Measurements from ENCODE around the gene KIR3DL1.
A peak's percentile ranks its signal among the peaks of the same experiment; 100 is the strongest.
"Not testable (repeated sequence)": the region's sequence is repeated elsewhere in the genome, so short reads cannot be mapped to it uniquely, and the experiment has no call there.

Gene KIR3DL1

GRCh38 chr19:54805665-54806515, 10.4 kb upstream of the KIR3DL1 start:
- in situ Hi-C loops (cut with MboI; ENCODE audit: low pct_unique_long_range_greater_than_20kb, low sequenced_read_pairs), result no loop called here
- no peak for DNase-seq

- DNase-seq, result no peak
- in situ Hi-C loops (cut with MboI; ENCODE audit: low pct_unique_long_range_greater_than_20kb, low sequenced_read_pairs), result no loop called here
Observed at GRCh38 chr19:54806516-54806838, 9.8 kb upstream of the KIR3DL1 start.

GRCh38 chr19:54814571-54814970, 1.7 kb upstream of the KIR3DL1 start:
- DNase-seq; in situ Hi-C loops (cut with MboI; ENCODE audit: low pct_unique_long_range_greater_than_20kb, low sequenced_read_pairs): not testable (repeated sequence)

- in situ Hi-C loops (cut with MboI; ENCODE audit: low pct_unique_long_range_greater_than_20kb, low sequenced_read_pairs), result no loop called here
- no peak for DNase-seq
Observed at GRCh38 chr19:54817670-54818536, 1.6 kb downstream of the KIR3DL1 start.

- in situ Hi-C loops (cut with MboI; ENCODE audit: low pct_unique_long_range_greater_than_20kb, low sequenced_read_pairs); DNase-seq: not testable (repeated sequence)
Observed at GRCh38 chr19:54824416-54824815, 8.1 kb downstream of the KIR3DL1 start.

- in situ Hi-C loops (cut with MboI; ENCODE audit: low pct_unique_long_range_greater_than_20kb, low sequenced_read_pairs); DNase-seq: not testable (repeated sequence)
Observed at GRCh38 chr19:54825326-54825725, 9.1 kb downstream of the KIR3DL1 start.

GRCh38 chr19:54828064-54828463, 11.8 kb downstream of the KIR3DL1 start:
- in situ Hi-C loops (cut with MboI; ENCODE audit: low pct_unique_long_range_greater_than_20kb, low sequenced_read_pairs); DNase-seq: not testable (repeated sequence)

- DNase-seq; in situ Hi-C loops (cut with MboI; ENCODE audit: low pct_unique_long_range_greater_than_20kb, low sequenced_read_pairs): not testable (repeated sequence)
Observed at GRCh38 chr19:54832496-54832895, 16.2 kb downstream of the KIR3DL1 start, which contains the start of gene KIR2DS4. Gene KIR2DS4, plus strand, starts transcription at chr19:54832676.

GRCh38 chr19:54835126-54835525, 18.9 kb downstream of the KIR3DL1 start:
- DNase-seq; in situ Hi-C loops (cut with MboI; ENCODE audit: low pct_unique_long_range_greater_than_20kb, low sequenced_read_pairs): not testable (repeated sequence)

- DNase-seq; in situ Hi-C loops (cut with MboI; ENCODE audit: low pct_unique_long_range_greater_than_20kb, low sequenced_read_pairs): not testable (repeated sequence)
Observed at GRCh38 chr19:54837522-54837921, 21.3 kb downstream of the KIR3DL1 start.

- in situ Hi-C loops (cut with MboI; ENCODE audit: low pct_unique_long_range_greater_than_20kb, low sequenced_read_pairs); DNase-seq: not testable (repeated sequence)
Observed at GRCh38 chr19:54843171-54843570, 26.9 kb downstream of the KIR3DL1 start.

GRCh38 chr19:54850061-54850640, 33.9 kb downstream of the KIR3DL1 start, which contains the start of gene KIR3DL2:
Gene KIR3DL2, plus strand, starts transcription at chr19:54850443. Its CDS starts 33 bp downstream, at chr19:54850476.
- not testable (repeated sequence) for DNase-seq
- in situ Hi-C loops (cut with MboI; ENCODE audit: low pct_unique_long_range_greater_than_20kb, low sequenced_read_pairs), result loop anchor here (25.0 kb wide), 1 partner anchor 363 kb away; no protein-coding TSS in a partner anchor

GRCh38 chr19:54850930-54851329, 34.7 kb downstream of the KIR3DL1 start:
- in situ Hi-C loops (cut with MboI; ENCODE audit: low pct_unique_long_range_greater_than_20kb, low sequenced_read_pairs), result loop anchor here (25.0 kb wide), 1 partner anchor 364 kb away; no protein-coding TSS in a partner anchor
- DNase-seq, result no peak

GRCh38 chr19:54851353-54851752, 35.1 kb downstream of the KIR3DL1 start:
- in situ Hi-C loops (cut with MboI; ENCODE audit: low pct_unique_long_range_greater_than_20kb, low sequenced_read_pairs), result loop anchor here (25.0 kb wide), 1 partner anchor 364 kb away; no protein-coding TSS in a partner anchor
- peak; percentile 8 for DNase-seq

- not testable (repeated sequence) for DNase-seq
- in situ Hi-C loops (cut with MboI; ENCODE audit: low pct_unique_long_range_greater_than_20kb, low sequenced_read_pairs), result loop anchor here (25.0 kb wide), 1 partner anchor 368 kb away; no protein-coding TSS in a partner anchor
Observed at GRCh38 chr19:54855241-54855640, 39.0 kb downstream of the KIR3DL1 start.

GRCh38 chr19:54858476-54858875, 42.2 kb downstream of the KIR3DL1 start:
- DNase-seq, result not testable (repeated sequence)
- in situ Hi-C loops (cut with MboI; ENCODE audit: low pct_unique_long_range_greater_than_20kb, low sequenced_read_pairs), result loop anchor here (25.0 kb wide), 1 partner anchor 371 kb away; no protein-coding TSS in a partner anchor

- in situ Hi-C loops (cut with MboI; ENCODE audit: low pct_unique_long_range_greater_than_20kb, low sequenced_read_pairs), result loop anchor here (25.0 kb wide), 1 partner anchor 372 kb away; no protein-coding TSS in a partner anchor
- not testable (repeated sequence) for DNase-seq
Observed at GRCh38 chr19:54859421-54859820, 43.2 kb downstream of the KIR3DL1 start.

GRCh38 chr19:54863459-54863858, 47.2 kb downstream of the KIR3DL1 start:
- in situ Hi-C loops (cut with MboI; ENCODE audit: low pct_unique_long_range_greater_than_20kb, low sequenced_read_pairs), result loop anchor here (25.0 kb wide), 1 partner anchor 376 kb away; no protein-coding TSS in a partner anchor
- DNase-seq, result not testable (repeated sequence)

GRCh38 chr19:54871696-54872095, 55.4 kb downstream of the KIR3DL1 start:
- in situ Hi-C loops (cut with MboI; ENCODE audit: low pct_unique_long_range_greater_than_20kb, low sequenced_read_pairs), result loop anchor here (25.0 kb wide), 1 partner anchor 384 kb away; no protein-coding TSS in a partner anchor
- no peak for DNase-seq
